ENCODE data around the gene OPRD1.

DNA sequence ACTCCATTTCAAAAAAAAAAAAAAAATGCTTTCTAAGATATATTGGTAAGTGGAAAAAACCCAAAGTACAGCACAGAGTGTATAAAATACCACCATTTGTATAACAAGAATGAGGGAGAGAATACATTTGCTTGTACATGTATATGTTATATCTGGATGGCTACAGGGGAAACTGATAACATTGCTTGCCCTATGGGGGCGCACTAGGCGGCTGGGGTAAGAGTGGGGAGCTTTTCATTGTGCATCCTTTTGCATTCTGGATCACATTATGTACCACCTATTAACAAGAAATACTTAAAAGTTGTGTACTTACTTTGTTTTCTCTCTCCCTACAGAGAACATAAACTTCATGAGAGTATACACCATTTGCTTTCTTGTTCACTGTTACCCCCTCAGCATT is 28.6 kb upstream of the OPRD1 start:
- TF ChIP-seq EP300 (IDR thresholded peaks at IDR 0.05; ENCODE audit: borderline replicate concordance) = no peak
- TF ChIP-seq NFIC (IDR thresholded peaks at IDR 0.05) = no peak
- no peak for TF ChIP-seq TEAD4 (IDR thresholded peaks at IDR 0.05)
- no peak for TF ChIP-seq YY1 (IDR thresholded peaks at IDR 0.05; ENCODE audit: low read depth)
- no peak for TF ChIP-seq TAF1 (IDR thresholded peaks at IDR 0.05; ENCODE audit: low read depth)
- no peak for TF ChIP-seq MAX (IDR thresholded peaks at IDR 0.05)

Measured in Ishikawa (cell line).